ENCODE results near the gene RAB44. TPM values are rescaled to one million over a fixed set of nuclear protein-coding genes. Genes with fewer than 3 reads are reported as not detected.

The RAB44 gene
- total and polyA plus RNA-seq, 2 of the 13 experiments (the other 11 are each of a cell fraction or from before 2014, with no cell fraction given): not detected

DNA sequence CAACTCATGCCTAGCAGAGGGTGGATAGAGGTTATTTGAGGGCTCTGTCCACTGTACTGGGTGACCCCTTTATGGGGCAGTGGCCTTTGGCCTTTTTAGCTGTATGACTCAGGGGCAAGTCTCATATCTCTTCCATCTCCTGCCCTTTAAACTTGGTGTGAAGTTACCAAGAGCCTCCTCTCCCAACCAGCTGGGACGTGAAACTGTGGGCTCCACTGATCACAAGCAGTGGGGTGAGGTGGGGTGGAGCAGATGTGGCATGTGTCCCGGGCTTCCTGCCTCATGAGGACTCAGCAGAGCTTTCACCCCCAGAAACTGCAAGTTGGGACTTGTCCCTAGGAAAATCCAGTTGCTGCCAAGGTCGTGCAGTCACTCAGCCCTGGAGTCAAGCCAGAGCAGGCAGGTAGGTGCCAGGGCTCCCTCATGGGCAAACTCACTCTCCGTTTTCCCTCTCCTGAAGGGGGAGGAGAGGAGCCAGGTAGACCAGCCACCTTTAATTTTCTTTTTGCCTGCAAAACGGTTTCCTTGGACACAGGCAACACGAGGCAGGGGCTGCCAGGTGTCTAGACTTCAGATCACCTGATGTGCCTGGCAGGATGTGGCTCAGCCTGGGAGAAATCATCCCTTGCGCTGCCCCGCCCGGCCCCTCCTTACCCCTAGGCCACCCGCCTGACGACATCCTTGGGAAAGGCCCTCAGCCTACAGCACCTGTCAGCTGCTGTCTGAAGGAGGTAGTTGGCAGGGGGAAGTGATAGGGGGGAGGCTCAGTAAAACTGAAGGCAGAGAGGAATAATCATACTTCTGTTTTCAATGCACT is 15.1 kb upstream of the RAB44 start (continued):
- TF ChIP-seq NRL (CRISPR knock-in tag; IDR thresholded peaks at IDR 0.05; ENCODE audit: borderline replicate concordance) (peak; percentile 67; the same call in 1 of the 2 replicates), ZNF451 (CRISPR knock-in tag; IDR thresholded peaks at IDR 0.05) (no peak), HNRNPH1 (optimal IDR thresholded peaks at IDR 0.05; ENCODE audit: low read depth, low read length) (peak; percentile 14), MED1 (CRISPR knock-in tag; IDR thresholded peaks at IDR 0.05) (peak; percentile 60), FOSL2 (CRISPR knock-in tag; IDR thresholded peaks at IDR 0.05) (peak; percentile 91), SKIL (CRISPR knock-in tag; IDR thresholded peaks at IDR 0.05; ENCODE audit: borderline replicate concordance) (0 out of 2 replicates have a peak, but pooled peaks have one; percentile 27), FOXA3 (CRISPR knock-in tag; IDR thresholded peaks at IDR 0.05) (peak; percentile 18; the same call in 1 of the 2 replicates), POLR2AphosphoS5 (IDR thresholded peaks at IDR 0.05; ENCODE audit: low read depth, low read length) (peak; percentile 24; the same call in 1 of the 2 replicates), SSRP1 (CRISPR knock-in tag; IDR thresholded peaks at IDR 0.05) (0 out of 2 replicates have a peak, but pooled peaks have one; percentile 5), HOXD1 (CRISPR knock-in tag; IDR thresholded peaks at IDR 0.05) (no peak), PAXIP1 (CRISPR knock-in tag; conservative IDR thresholded peaks at IDR 0.05) (peak; percentile 70), ZNF326 (CRISPR knock-in tag; IDR thresholded peaks at IDR 0.05; ENCODE audit: borderline replicate concordance) (0 out of 2 replicates have a peak, but pooled peaks have one; percentile 52), FOSL1 (CRISPR knock-in tag; IDR thresholded peaks at IDR 0.05; ENCODE audit: borderline replicate concordance) (peak; percentile 69)
- TF ChIP-seq, protein P1, sequence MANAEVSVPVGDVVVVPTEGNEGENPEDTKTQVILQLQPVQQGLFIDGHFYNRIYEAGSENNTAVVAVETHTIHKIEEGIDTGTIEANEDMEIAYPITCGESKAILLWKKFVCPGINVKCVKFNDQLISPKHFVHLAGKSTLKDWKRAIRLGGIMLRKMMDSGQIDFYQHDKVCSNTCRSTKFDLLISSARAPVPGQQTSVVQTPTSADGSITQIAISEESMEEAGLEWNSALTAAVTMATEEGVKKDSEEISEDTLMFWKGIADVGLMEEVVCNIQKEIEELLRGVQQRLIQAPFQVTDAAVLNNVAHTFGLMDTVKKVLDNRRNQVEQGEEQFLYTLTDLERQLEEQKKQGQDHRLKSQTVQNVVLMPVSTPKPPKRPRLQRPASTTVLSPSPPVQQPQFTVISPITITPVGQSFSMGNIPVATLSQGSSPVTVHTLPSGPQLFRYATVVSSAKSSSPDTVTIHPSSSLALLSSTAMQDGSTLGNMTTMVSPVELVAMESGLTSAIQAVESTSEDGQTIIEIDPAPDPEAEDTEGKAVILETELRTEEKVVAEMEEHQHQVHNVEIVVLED (CRISPR knock-in tag; IDR thresholded peaks at IDR 0.05; ENCODE audit: borderline replicate concordance): 0 out of 2 replicates have a peak, but pooled peaks have one; percentile 8
- TF ChIP-seq, protein P2, sequence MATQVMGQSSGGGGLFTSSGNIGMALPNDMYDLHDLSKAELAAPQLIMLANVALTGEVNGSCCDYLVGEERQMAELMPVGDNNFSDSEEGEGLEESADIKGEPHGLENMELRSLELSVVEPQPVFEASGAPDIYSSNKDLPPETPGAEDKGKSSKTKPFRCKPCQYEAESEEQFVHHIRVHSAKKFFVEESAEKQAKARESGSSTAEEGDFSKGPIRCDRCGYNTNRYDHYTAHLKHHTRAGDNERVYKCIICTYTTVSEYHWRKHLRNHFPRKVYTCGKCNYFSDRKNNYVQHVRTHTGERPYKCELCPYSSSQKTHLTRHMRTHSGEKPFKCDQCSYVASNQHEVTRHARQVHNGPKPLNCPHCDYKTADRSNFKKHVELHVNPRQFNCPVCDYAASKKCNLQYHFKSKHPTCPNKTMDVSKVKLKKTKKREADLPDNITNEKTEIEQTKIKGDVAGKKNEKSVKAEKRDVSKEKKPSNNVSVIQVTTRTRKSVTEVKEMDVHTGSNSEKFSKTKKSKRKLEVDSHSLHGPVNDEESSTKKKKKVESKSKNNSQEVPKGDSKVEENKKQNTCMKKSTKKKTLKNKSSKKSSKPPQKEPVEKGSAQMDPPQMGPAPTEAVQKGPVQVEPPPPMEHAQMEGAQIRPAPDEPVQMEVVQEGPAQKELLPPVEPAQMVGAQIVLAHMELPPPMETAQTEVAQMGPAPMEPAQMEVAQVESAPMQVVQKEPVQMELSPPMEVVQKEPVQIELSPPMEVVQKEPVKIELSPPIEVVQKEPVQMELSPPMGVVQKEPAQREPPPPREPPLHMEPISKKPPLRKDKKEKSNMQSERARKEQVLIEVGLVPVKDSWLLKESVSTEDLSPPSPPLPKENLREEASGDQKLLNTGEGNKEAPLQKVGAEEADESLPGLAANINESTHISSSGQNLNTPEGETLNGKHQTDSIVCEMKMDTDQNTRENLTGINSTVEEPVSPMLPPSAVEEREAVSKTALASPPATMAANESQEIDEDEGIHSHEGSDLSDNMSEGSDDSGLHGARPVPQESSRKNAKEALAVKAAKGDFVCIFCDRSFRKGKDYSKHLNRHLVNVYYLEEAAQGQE (IDR thresholded peaks at IDR 0.05; ENCODE audit: borderline replicate concordance in 1 of 2, low read depth in 1 of 2, low read length in 2 of 2): 0 out of 4 replicates have a peak, but pooled peaks of 1 of the 2 experiments have one; percentile 39
- TF ChIP-seq, protein P3, sequence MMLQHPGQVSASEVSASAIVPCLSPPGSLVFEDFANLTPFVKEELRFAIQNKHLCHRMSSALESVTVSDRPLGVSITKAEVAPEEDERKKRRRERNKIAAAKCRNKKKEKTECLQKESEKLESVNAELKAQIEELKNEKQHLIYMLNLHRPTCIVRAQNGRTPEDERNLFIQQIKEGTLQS (CRISPR knock-in tag; IDR thresholded peaks at IDR 0.05): 0 out of 2 replicates have a peak, but pooled peaks have one; percentile 28
